ENCODE measurements around the gene ATP4A.
"Not testable (repeated sequence)": the region's sequence is repeated elsewhere in the genome, so short reads cannot be mapped to it uniquely, and the experiment has no call there.

ATP4A gene

GRCh38 chr19:35563207-35563829, at the start of gene ATP4A:
ATP4A (minus strand) TSS chr19:35563658; CDS start chr19:35563629, 29 bp downstream.
- H3K9ac ChIP-seq (ENCODE audit: low read depth, low read length): no peak within 1 kb of the TSS
- H3K36me3 ChIP-seq (ENCODE audit: insufficient read depth, low read length): no peaks in the 10 kb centered on the region

GRCh38 chr19:35612559-35613321, 49.3 kb upstream of the ATP4A start, which contains the start of gene HAUS5:
HAUS5 (plus strand) TSS chr19:35612735; CDS start chr19:35612795, 60 bp downstream.
- Histone ChIP-seq H3K9me3 (ENCODE audit: control insufficient read depth, insufficient read depth, low read length) (peaks cover under 1% of the 10 kb centered on the region; the same call in 1 of the 2 replicates), H3K4me1 (ENCODE audit: insufficient read depth, low read length) (no peaks in the 10 kb centered on the region), H3K36me3 (ENCODE audit: insufficient read depth, low read length) (peaks cover 3% of the 10 kb centered on the region; the same call in 1 of the 2 replicates), H3K9ac (ENCODE audit: low read depth, low read length) (peak within 1 kb of the TSS; percentile 73)

More at GRCh38 chr19:35563207-35563829, at the start of gene ATP4A:
- H3K4me1 ChIP-seq (ENCODE audit: insufficient read depth, low read length): no peaks in the 10 kb centered on the region
- H3K9me3 ChIP-seq (ENCODE audit: control insufficient read depth, insufficient read depth, low read length): no peaks in the 10 kb centered on the region

- Histone ChIP-seq H3K9me3 (ENCODE audit: control insufficient read depth, insufficient read depth, low read length) (peaks cover 5% of the 10 kb centered on the region; the same call in 1 of the 2 replicates), H3K36me3 (ENCODE audit: insufficient read depth, low read length) (no peaks in the 10 kb centered on the region; the same call in 1 of the 2 replicates), H3K4me1 (ENCODE audit: insufficient read depth, low read length) (no peaks in the 10 kb centered on the region), H3K9ac (ENCODE audit: low read depth, low read length) (peak overlapping the region; percentile 73; the same call in 1 of the 2 replicates)
Measured at GRCh38 chr19:35612224-35612558, 48.7 kb upstream of the ATP4A start.

GRCh38 chr19:35609851-35610353, 46.4 kb upstream of the ATP4A start:
- no peaks in the 10 kb centered on the region for H3K4me1 ChIP-seq (ENCODE audit: insufficient read depth, low read length)
- H3K36me3 ChIP-seq (ENCODE audit: insufficient read depth, low read length): no peaks in the 10 kb centered on the region
- H3K9ac ChIP-seq (ENCODE audit: low read depth, low read length): no peak overlapping the region
- peaks cover 10% of the 10 kb centered on the region for H3K9me3 ChIP-seq (ENCODE audit: control insufficient read depth, insufficient read depth, low read length)

GRCh38 chr19:35608251-35608650, 44.8 kb upstream of the ATP4A start:
- peaks cover 10% of the 10 kb centered on the region for H3K9me3 ChIP-seq (ENCODE audit: control insufficient read depth, insufficient read depth, low read length)
- no peak overlapping the region for H3K9ac ChIP-seq (ENCODE audit: low read depth, low read length)
- H3K4me1 ChIP-seq (ENCODE audit: insufficient read depth, low read length): no peaks in the 10 kb centered on the region
- no peaks in the 10 kb centered on the region for H3K36me3 ChIP-seq (ENCODE audit: insufficient read depth, low read length)

- Histone ChIP-seq H3K36me3 (ENCODE audit: insufficient read depth, low read length) (no peaks in the 10 kb centered on the region), H3K9me3 (ENCODE audit: control insufficient read depth, insufficient read depth, low read length) (peaks cover 10% of the 10 kb centered on the region), H3K9ac (ENCODE audit: low read depth, low read length) (no peak overlapping the region), H3K4me1 (ENCODE audit: insufficient read depth, low read length) (no peaks in the 10 kb centered on the region)
Measured at GRCh38 chr19:35607661-35608060, 44.2 kb upstream of the ATP4A start.

- H3K36me3 ChIP-seq (ENCODE audit: insufficient read depth, low read length); H3K9ac ChIP-seq (ENCODE audit: low read depth, low read length); H3K9me3 ChIP-seq (ENCODE audit: control insufficient read depth, insufficient read depth, low read length); H3K4me1 ChIP-seq (ENCODE audit: insufficient read depth, low read length): not testable (repeated sequence)
Measured at GRCh38 chr19:35607170-35607569, 43.7 kb upstream of the ATP4A start.

- H3K4me1 ChIP-seq (ENCODE audit: insufficient read depth, low read length); H3K9ac ChIP-seq (ENCODE audit: low read depth, low read length); H3K36me3 ChIP-seq (ENCODE audit: insufficient read depth, low read length); H3K9me3 ChIP-seq (ENCODE audit: control insufficient read depth, insufficient read depth, low read length): not testable (repeated sequence)
Measured at GRCh38 chr19:35604436-35604835, 41.0 kb upstream of the ATP4A start.

GRCh38 chr19:35601971-35602370, 38.5 kb upstream of the ATP4A start:
- no peaks in the 10 kb centered on the region for H3K4me1 ChIP-seq (ENCODE audit: insufficient read depth, low read length)

GRCh38 chr19:35596366-35596999, 33.0 kb upstream of the ATP4A start:
- Histone ChIP-seq H3K9ac (ENCODE audit: low read depth, low read length) (no peak overlapping the region), H3K36me3 (ENCODE audit: insufficient read depth, low read length) (no peaks in the 10 kb centered on the region), H3K9me3 (ENCODE audit: control insufficient read depth, insufficient read depth, low read length) (no peaks in the 10 kb centered on the region), H3K4me1 (ENCODE audit: insufficient read depth, low read length) (no peaks in the 10 kb centered on the region)

More at GRCh38 chr19:35601971-35602370, 38.5 kb upstream of the ATP4A start:
- no peaks in the 10 kb centered on the region for H3K36me3 ChIP-seq (ENCODE audit: insufficient read depth, low read length)
- peaks cover 3% of the 10 kb centered on the region; the same call in 1 of the 2 replicates for H3K9me3 ChIP-seq (ENCODE audit: control insufficient read depth, insufficient read depth, low read length)
- H3K9ac ChIP-seq (ENCODE audit: low read depth, low read length): no peak overlapping the region

- Histone ChIP-seq H3K4me1 (ENCODE audit: insufficient read depth, low read length) (no peaks in the 10 kb centered on the region), H3K9me3 (ENCODE audit: control insufficient read depth, insufficient read depth, low read length) (no peaks in the 10 kb centered on the region), H3K36me3 (ENCODE audit: insufficient read depth, low read length) (no peaks in the 10 kb centered on the region), H3K9ac (ENCODE audit: low read depth, low read length) (no peak overlapping the region)
Measured at GRCh38 chr19:35595928-35596327, 32.5 kb upstream of the ATP4A start.

GRCh38 chr19:35595026-35595425, 31.6 kb upstream of the ATP4A start:
- not testable (repeated sequence) for H3K9ac ChIP-seq (ENCODE audit: low read depth, low read length); H3K4me1 ChIP-seq (ENCODE audit: insufficient read depth, low read length); H3K36me3 ChIP-seq (ENCODE audit: insufficient read depth, low read length); H3K9me3 ChIP-seq (ENCODE audit: control insufficient read depth, insufficient read depth, low read length)

- Histone ChIP-seq H3K9ac (ENCODE audit: low read depth, low read length) (no peak overlapping the region), H3K9me3 (ENCODE audit: control insufficient read depth, insufficient read depth, low read length) (no peaks in the 10 kb centered on the region), H3K36me3 (ENCODE audit: insufficient read depth, low read length) (no peaks in the 10 kb centered on the region), H3K4me1 (ENCODE audit: insufficient read depth, low read length) (no peaks in the 10 kb centered on the region)
Measured at GRCh38 chr19:35592226-35592625, 28.8 kb upstream of the ATP4A start.

- H3K36me3 ChIP-seq (ENCODE audit: insufficient read depth, low read length): no peaks in the 10 kb centered on the region
- no peak overlapping the region for H3K9ac ChIP-seq (ENCODE audit: low read depth, low read length)
- no peaks in the 10 kb centered on the region for H3K9me3 ChIP-seq (ENCODE audit: control insufficient read depth, insufficient read depth, low read length)
- H3K4me1 ChIP-seq (ENCODE audit: insufficient read depth, low read length): no peaks in the 10 kb centered on the region
Measured at GRCh38 chr19:35590875-35591274, 27.4 kb upstream of the ATP4A start.
